ENCODE results near the gene TMC3. TPM values are rescaled to one million over a fixed set of nuclear protein-coding genes. Genes with fewer than 3 reads are reported as not detected.
A peak's percentile ranks its signal among the peaks of the same experiment; 100 is the strongest.

The TMC3 gene
- total RNA-seq, 2 experiments from 2014 or later, result not detected

DNA sequence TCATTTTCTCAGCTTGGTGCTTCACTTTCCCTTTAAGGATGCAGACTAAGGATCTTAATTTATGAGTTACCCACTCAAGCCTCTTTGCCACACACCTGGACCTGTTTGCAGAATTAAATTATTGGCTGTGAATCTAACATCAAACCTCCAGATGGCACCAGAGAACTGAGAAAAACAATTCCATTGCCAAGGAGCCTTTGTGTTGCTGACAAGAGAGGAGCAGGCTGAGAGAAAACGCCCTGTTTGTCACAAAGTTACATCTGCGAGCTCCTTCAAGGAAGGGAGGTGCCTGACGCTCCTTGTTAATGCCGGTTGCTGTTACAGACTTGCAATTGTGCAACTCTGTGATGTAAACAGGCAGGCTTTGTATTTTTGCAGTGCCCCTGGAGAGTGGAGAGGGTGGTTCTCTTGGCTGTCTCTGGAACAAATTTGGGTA lies 36.3 kb upstream of the TMC3 start:
- Histone ChIP-seq H3K9me3 (ENCODE audit: low read length) (no peaks in the 10 kb centered on the region), H2AFZ (ENCODE audit: low read length) (no peak overlapping the region), H4K20me1 (ENCODE audit: insufficient read depth, low read length) (no peaks in the 10 kb centered on the region), H3K27ac (ENCODE audit: low read depth, low read length, poor library complexity, severe bottlenecking) (no peak overlapping the region), H3K4me2 (ENCODE audit: low read length) (no peak overlapping the region), H3K79me2 (ENCODE audit: insufficient read depth, low read depth, low read length) (no peaks in the 10 kb centered on the region), H3K4me3 (ENCODE audit: low read depth, low read length, poor library complexity, severe bottlenecking) (no peak overlapping the region), H3K36me3 (ENCODE audit: insufficient read depth, low read length) (no peaks in the 10 kb centered on the region), H3K4me1 (ENCODE audit: insufficient read depth, low read length, poor library complexity, severe bottlenecking) (no peaks in the 10 kb centered on the region), H3K9me2 (ENCODE audit: insufficient read depth, low read length) (no peaks in the 10 kb centered on the region)
- POLR2A ChIA-PET, result interaction anchor here (1.0 kb wide), 1 partner anchor 11 kb away, joined by 3 read pairs; no protein-coding TSS in a partner anchor
- no peak for TF ChIP-seq EZH2phosphoT487 (IDR thresholded peaks at IDR 0.05; ENCODE audit: borderline replicate concordance, low read depth, low read length)
- peak; percentile 77 for TF ChIP-seq CTCF (conservative IDR thresholded peaks at IDR 0.05; ENCODE audit: low read length)
- DNase-seq (ENCODE audit: low spot score), result peak; percentile 60
- intact Hi-C loops (cut with micrococcal nuclease; ENCODE audit: unreplicated experiment), result no loop called here
- no TSS peak for BruUV-seq (replicated peaks)
- CTCF ChIA-PET (ENCODE audit: unreplicated experiment), result no interaction called here

DNA sequence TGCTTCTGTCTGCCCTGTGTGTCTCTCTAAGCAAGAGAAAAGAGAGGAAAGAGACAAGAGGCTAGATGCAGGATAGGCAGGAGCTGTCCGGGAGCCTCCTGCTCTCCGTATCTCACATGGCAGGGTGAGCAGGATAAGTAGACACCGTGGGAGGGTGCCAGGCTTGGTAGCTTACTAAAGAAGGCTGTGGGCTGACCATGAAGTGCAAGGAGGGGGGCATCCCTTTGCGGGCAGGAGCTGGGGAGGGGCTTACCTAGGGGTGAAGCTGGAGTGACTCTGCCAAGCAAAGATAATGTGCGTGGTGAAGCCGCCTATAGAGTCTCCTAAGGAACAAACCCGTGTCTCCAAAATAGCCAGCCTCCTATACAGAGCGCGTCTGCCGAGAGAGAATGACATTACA lies 33.7 kb upstream of the TMC3 start:
- no peaks in the 10 kb centered on the region for H3K9me2 ChIP-seq (ENCODE audit: insufficient read depth, low read length)
- no peak overlapping the region for H2AFZ ChIP-seq (ENCODE audit: low read length)
- H3K9me3 ChIP-seq (ENCODE audit: low read length), result no peaks in the 10 kb centered on the region
- no peak overlapping the region for H3K27ac ChIP-seq (ENCODE audit: low read depth, low read length, poor library complexity, severe bottlenecking)
- no peaks in the 10 kb centered on the region for H4K20me1 ChIP-seq (ENCODE audit: insufficient read depth, low read length)
- no TSS peak for BruUV-seq (replicated peaks)
- H3K4me1 ChIP-seq (ENCODE audit: insufficient read depth, low read length, poor library complexity, severe bottlenecking), result no peaks in the 10 kb centered on the region
- intact Hi-C loops (cut with micrococcal nuclease; ENCODE audit: unreplicated experiment), result no loop called here
- ChIA-PET POLR2A (no interaction called here), CTCF (ENCODE audit: unreplicated experiment) (no interaction called here)
- H3K79me2 ChIP-seq (ENCODE audit: insufficient read depth, low read depth, low read length), result no peaks in the 10 kb centered on the region
- H3K4me3 ChIP-seq (ENCODE audit: low read depth, low read length, poor library complexity, severe bottlenecking), result no peak overlapping the region
- no peaks in the 10 kb centered on the region for H3K36me3 ChIP-seq (ENCODE audit: insufficient read depth, low read length)
- no peak overlapping the region for H3K4me2 ChIP-seq (ENCODE audit: low read length)
- TF ChIP-seq EZH2phosphoT487 (IDR thresholded peaks at IDR 0.05; ENCODE audit: borderline replicate concordance, low read depth, low read length) (no peak), CTCF (conservative IDR thresholded peaks at IDR 0.05; ENCODE audit: low read length) (no peak)
- no peak for DNase-seq (ENCODE audit: low spot score)

DNA sequence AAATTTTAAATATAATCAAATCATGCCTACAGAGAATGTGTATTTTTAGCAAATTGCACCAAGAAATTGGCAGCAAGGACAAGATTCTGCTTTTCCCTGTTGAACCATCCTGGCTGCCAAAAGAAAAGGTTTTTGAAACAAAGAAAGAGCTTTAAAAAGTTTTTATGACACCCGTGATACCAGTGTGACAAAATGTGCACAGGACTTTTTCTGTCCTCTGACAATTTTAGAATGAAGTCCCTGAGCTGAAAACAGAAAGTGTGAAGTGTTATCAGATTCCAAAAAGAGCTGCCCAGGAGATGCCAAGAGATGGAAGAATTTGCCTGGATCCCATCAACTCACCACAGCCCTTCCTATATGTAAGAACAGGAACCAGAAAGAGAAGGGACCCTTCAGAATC lies 33.2 kb upstream of the TMC3 start:
- ChIA-PET CTCF (ENCODE audit: unreplicated experiment) (no interaction called here), POLR2A (interaction anchor here (0.6 kb wide), 1 partner anchor 231 kb away, joined by 3 read pairs; no protein-coding TSS in a partner anchor)
- intact Hi-C loops (cut with micrococcal nuclease; ENCODE audit: unreplicated experiment), result no loop called here
- no peak overlapping the region for H3K4me3 ChIP-seq (ENCODE audit: low read depth, low read length, poor library complexity, severe bottlenecking)
- no peak overlapping the region for H2AFZ ChIP-seq (ENCODE audit: low read length)
- H3K4me1 ChIP-seq (ENCODE audit: insufficient read depth, low read length, poor library complexity, severe bottlenecking), result no peaks in the 10 kb centered on the region
- no peaks in the 10 kb centered on the region for H3K9me2 ChIP-seq (ENCODE audit: insufficient read depth, low read length)
- H3K27ac ChIP-seq (ENCODE audit: low read depth, low read length, poor library complexity, severe bottlenecking), result no peak overlapping the region
- BruUV-seq (replicated peaks), result no TSS peak
- H3K79me2 ChIP-seq (ENCODE audit: insufficient read depth, low read depth, low read length), result no peaks in the 10 kb centered on the region
- H4K20me1 ChIP-seq (ENCODE audit: insufficient read depth, low read length), result no peaks in the 10 kb centered on the region
- H3K36me3 ChIP-seq (ENCODE audit: insufficient read depth, low read length), result no peaks in the 10 kb centered on the region
- DNase-seq (ENCODE audit: low spot score), result no peak
- H3K4me2 ChIP-seq (ENCODE audit: low read length), result no peak overlapping the region
- H3K9me3 ChIP-seq (ENCODE audit: low read length), result no peaks in the 10 kb centered on the region
- no peak for TF ChIP-seq CTCF (conservative IDR thresholded peaks at IDR 0.05; ENCODE audit: low read length)
